GM19438 (cell line): Measurements from ENCODE around the gene CFAP69.
"Not testable (repeated sequence)": the region's sequence is repeated elsewhere in the genome, so short reads cannot be mapped to it uniquely, and the experiment has no call there.

Experiments used
- ATAC-seq: cut with Tn5 transposase; IDR thresholded peaks from one replicate; pipeline ENCODE4 v1.9.1; 2021; ENCODE audit warnings: low read depth; ENCODE audit not compliant: unreplicated experiment

Gene CFAP69

DNA sequence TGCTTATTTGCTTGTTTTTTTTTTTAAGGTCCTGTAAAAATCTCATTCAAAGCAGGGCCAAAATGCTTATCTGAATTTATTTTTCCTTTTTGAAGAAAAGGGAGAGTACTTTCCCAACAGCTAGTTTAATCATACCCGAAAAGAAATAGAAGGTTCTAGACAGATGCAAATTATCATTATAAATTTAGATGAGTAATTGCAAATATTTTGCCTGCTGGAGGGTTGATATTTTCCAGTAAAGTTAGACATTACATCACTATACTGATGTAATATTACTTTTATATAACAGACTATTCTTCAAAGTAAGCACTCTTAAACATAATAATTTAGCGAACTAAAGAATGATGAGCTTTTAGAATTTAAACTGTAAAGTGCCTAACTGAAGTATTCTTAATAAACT is 14.1 kb upstream of the CFAP69 start:
- no peak for ATAC-seq

DNA sequence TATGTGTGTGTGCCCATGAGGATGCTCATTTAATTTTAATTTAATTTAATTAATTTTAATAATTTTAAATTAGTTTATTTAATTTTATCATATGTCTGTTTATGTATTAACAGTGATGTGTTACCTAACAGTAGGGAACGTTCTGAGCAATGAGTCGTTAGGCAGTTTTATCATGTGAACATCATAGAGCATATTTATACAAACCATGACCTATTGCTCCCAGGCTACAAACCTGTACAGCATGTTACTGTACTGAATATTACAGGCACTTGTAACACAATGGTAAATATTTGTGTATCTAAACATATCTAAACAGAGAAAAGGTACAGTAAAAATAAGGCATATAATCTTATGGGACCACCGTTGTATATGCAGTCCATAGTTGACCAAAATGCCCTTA is 13.7 kb upstream of the CFAP69 start:
- ATAC-seq = no peak

DNA sequence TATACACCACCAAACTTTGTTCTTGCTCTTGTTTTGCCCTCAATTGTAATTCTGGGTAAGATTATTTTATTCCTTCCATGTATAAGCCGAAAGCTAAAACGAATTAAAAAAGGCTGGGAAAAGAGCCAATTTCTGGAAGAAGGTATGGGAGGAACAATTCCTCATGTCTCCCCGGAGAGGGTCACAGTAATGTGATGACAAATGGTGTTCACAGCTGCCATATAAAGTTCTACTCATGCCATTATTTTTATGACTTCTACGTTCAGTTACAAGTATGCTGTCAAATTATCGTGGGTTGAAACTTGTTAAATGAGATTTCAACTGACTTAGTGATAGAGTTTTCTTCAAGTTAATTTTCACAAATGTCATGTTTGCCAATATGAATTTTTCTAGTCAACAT is 12.5 kb upstream of the CFAP69 start:
- no peak for ATAC-seq

DNA sequence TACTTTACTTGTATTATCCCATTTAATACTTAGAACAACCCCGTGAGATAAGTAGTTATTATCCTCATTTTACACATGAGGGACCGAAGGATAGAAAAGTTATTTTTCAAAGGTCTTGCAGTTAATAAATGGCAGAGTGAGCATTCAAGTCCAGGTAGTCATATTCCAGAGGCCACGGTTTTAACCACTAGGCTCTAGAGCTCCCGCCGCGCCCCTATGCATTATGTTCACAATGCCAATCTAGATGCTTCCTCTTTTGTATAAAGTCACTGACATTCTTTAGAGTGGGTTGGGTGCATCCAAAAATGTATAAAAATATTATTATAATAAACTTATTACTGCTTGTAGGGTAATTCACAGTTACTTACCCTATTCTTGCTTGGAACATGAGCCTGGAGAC is 11.4 kb upstream of the CFAP69 start:
- ATAC-seq = no peak

DNA sequence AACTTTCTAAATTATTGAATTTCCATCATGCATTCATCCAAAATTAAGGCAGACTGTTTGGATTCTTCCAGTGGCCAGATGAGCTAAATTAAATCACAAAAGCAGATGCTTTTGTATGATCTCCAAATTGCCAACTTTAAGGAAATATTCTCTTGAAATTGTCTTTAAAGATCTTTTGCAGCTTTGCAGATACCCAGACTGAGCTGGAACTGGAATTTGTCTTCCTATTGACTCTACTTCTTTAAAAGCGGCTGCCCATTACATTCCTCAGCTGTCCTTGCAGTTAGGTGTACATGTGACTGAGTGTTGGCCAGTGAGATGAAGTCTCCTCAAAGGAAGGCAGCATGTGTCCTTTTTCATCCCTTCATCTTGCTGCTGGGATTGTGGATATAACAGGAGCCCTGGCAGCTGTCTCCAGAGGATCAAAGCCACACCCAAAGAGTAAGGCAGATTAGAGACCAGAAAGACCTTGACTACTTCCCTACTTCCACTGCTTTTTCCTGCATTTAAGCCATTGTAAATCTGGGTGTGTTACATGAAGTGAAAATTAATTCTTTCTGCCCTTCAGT is 8.2 kb upstream of the CFAP69 start:
- ATAC-seq = no peak

DNA sequence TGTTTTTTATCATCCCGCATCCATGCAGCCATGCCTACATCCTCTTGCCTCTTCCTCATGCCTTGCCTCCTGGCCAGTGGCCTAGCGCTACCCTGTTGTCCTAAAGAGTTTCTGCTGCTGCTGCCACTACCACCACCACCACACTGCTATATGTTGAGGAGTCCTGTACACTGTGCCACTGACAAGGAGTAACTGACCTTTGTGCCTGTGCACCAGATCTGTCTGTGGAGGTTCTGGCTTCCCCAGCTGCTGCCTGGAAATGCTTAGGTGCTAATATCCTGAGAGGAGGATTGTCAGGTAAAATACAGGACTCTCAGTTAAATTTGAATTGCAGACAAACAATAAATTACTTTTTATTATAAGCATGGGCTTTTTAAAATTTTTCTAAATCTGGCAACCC is 7.0 kb upstream of the CFAP69 start:
- no peak for ATAC-seq

DNA sequence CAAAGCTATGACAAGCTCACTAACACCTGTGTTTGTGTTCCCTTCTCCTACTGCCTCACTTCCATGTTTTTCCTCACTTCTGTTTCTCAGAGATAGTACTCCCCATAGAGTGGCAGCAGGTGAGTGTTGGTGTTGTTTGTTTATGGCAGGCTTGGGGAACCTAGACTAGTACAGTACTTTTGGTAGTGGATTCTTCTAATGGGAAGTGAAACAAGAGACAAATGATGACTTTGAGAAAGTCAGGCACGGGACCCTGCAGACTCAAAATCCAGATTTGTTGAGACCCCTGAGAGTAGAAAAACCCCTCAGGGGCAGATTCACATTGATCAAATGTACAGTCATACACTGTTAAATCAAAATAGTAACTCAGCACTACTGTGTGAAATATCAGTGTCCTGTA is 6.4 kb upstream of the CFAP69 start:
- ATAC-seq = no peak

DNA sequence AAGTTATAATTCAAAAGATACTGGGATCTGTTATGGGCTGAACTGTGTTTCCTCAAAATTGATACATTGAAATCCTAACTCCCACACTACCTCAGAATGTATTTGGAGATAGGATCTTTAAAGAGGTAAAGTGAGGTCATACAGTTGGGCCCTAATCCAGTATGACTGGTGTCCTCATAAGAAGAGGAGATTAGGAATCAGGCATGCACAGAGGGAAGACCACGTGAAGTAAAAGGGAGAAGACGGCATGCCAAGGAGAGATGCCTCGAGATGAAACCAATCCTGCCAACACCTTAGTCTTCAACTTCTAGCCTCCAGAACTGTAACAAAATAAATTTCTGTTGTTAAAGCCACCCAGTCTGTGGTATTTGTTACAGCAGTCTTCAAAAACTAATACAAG is 5.9 kb upstream of the CFAP69 start:
- ATAC-seq = no peak

DNA sequence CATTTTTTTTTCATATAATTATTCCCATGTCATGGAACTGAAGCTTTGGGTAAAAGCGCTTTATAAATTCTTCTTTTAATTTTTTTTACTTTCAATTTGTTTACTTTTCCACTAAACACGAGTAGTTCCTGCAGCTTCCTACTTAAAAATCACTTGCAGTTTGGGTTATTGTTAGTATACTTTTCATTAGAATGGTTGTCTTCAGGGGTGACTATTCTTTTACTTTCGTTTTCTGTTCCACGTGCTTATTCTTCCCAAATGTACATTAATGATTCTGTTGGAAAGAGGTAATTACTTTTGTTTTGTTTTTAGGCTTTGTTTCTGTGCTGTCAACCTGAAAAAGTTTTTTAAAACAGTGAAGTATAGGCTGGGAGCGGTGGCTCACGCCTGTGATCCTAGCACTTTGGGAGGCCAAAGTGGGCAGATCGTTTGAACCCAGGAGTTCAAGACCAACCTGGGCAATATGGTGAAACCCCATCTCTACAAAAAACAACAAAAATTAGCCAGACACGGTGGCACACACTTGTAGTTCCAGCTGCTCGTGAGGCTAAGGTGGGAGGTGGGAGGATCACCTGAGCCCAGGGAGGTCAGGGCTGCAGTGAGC is 5.2 kb upstream of the CFAP69 start:
- ATAC-seq = no peak

DNA sequence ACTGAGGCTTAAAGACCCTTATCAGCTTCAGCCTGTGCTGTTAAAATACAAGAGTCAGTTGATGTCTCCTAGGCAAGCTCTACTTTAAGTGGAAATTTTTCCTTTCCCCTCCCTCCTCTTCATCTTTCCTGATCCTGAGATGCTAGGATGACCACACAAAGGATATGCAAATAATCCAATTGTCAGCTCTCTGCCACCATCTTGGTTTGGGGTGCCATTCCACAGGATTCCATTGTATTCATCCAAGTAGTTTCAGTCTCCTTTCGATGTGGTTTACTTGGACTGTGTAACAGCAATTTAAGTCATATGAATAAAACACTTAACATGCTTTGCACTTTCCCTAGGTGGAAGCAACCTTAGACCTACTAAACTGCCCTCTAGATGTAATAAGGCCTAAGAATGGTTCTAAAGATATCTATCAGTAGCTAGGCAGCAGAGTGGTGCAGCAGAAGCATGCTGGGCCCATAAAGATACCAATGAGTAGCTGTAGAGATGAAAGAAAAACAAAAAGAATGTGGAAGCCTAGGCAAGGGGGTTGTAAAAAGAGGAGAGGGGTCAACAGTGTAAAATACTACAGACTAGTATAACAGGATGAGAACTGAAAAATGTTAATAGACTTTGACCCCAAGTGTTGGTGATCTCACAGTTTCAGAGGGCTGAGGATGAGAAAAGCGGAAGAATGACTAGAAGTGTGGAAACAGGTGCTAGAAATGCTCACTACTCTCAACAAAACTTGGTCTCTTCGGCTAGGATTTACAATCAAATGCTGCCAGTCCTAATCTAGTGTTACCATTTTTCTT is 2.4 kb upstream of the CFAP69 start:
- peak; percentile 55 for ATAC-seq

DNA sequence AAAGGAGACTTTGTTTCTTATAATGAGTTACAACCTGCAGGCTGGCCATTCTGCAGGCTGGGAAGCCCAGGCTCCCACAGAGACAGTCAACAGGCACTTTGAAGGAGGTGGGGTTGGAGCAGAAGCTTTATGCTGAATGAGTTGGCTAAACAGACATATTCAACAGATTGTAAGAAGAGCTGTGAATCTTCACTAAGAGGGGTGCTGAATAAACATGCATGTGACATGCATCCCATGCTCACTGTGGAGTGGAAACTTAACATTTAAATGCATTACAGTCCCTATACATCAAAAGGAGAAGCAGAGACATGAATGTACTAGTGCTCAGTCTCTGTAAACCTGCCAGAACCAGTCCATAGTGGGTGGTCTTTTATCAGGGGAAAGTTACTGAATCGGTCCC is 1.4 kb upstream of the CFAP69 start:
- ATAC-seq = no peak

DNA sequence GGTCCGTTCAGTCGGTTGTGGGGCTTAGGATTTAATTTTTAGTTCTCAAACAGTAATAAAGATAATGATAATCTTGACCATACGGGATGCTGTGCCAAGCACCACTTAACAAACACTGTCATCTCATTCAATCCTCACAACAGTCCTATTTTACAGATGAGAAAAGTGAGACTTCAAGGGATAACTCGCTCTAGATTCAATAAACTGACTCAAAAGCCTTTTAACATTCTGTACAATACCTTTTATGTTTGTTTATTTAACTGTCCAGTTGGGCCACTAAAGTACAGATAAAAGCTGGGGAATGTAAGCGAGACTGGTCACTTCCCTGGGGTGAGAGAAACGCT is 437 bp upstream of the CFAP69 start:
- ATAC-seq = no peak

DNA sequence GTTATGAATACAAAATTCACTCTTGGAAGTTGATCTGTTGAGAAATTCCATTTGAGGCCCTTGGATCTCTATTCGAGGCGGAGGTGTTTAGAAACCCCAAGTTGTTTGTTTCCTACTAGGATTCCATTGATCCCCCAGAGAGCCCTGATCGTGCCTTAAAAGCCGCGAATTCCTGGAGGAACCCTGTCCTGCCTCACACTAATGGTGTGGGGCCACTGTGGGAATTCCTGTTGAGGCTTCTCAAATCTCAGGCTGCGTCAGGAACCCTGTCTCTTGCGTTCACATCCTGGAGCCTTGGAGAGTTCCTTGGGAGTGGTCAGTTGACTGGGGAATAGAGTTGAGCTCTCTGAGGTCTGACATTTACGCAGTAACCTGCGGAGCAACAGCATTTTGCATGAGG is 1.2 kb downstream of the CFAP69 start:
- no peak for ATAC-seq

DNA sequence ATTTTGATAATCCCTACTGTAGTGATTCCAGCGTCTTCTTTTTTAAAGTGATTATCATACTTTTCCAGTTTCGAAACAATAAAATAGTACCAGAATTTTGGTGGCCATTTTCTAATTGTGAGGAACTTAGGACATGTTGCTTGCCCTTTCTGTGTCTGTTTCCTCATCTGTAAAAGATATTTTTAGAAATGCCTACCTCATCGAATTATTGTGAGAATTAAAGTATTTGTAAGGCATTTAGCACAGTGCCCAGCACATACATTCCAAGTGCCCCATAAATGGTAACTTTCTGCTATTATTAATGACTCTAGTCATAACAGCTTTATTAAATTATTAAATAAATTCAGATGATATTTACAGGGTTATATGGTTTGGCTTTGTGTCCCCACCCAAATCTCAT is 3.7 kb downstream of the CFAP69 start:
- no peak for ATAC-seq

DNA sequence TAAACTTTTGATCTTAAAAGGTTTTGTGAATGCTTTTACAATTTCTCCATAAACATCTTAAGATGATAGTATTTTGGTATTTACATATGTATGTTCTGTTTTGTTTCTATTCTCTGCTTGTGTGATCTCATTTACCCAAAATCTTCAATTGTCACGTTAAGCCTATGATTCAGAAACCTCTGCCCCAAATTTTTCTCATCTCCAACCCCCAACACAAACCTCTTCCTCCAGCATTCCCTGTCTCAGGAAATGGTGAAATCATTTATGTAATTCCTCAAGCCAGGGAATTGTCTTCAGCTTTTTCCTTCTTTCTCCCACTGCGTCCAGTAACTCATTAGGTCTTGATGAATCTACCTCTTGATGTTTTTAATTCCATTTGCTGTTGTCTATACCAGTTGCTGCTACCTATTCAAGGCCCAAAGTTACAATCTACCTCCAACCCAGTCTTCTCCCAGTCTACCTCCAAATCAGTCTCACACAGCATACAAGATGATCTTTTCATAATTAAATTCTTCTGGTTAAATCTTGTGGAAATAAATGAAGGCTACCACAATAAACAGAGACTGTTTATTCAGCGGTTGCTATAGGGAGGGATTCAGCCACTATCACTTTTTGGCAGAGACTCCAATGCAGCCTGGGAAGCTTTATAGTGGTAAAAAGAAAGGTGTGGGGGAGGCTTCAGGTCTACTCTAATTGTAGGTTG is 5.8 kb downstream of the CFAP69 start:
- no peak for ATAC-seq

DNA sequence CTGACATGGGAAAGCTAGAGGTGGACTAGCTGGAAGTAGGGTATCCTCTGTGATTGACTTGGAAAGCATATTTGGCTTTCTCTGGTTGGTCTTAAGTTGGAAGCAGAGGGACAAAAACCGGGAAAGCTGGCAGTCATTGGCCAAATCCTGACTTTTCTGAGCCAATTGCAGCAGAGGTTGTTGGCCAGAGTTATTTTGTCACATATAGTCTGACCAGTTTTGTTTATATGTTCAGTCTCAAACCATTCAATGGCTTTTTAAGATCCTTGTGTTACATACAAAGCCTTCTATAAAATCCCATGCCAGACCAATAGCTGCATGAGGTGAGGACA is 6.3 kb downstream of the CFAP69 start:
- ATAC-seq = no peak

DNA sequence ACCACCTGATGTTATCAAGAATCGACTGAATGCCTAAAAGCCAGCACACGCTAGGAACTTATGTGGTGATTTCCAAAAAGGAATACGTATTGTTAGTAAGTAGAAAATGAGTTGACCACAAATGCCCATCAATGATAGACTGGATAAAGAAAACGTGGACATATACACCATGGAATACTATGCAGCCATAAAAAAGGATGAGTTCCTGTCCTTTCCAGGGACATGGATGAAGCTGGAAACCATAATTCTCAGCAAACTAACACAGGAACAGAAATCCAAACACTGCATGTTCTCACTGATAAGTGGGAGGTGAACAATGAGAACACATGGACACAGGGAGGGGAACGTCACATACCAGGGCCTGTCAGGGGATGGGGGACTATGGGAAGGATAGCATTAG is 11.0 kb downstream of the CFAP69 start:
- ATAC-seq = not testable (repeated sequence)

DNA sequence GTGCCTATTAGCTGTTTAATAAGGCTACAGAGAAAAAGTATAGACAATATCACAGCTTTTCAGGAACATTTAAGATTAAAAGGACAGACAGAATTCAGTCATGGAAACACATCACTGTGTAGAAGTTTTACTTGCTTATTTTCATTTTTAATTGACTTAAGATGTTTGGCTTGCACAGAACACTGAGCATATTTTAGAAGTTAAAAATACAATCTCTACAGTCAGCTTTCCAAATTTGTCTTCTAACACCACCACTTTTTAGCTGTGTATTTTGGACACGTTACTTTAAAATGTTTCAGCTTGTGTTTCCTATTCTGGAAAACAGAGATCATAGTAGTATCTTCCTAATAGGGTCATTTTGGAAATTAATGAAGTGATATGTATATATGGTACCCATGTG is 11.8 kb downstream of the CFAP69 start:
- no peak for ATAC-seq

DNA sequence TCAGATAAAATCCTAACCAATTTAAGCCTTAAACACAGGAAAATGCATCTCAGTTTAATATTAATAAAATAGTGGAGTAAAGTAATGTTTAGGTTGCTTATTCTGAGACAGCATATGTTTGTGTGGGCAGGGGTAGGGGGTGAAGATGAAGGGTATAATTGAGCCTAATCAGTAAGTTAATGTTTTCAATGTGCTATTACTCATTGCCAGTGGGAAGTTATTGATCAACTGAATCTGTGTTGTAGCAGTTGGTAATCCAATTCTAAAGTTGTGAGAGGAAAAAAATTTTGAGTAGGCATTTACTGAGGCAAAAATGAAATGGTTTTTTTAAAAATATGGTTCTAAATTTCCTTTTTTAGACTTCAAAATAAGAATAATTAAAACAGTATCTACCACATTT is 16.5 kb downstream of the CFAP69 start:
- ATAC-seq = no peak

DNA sequence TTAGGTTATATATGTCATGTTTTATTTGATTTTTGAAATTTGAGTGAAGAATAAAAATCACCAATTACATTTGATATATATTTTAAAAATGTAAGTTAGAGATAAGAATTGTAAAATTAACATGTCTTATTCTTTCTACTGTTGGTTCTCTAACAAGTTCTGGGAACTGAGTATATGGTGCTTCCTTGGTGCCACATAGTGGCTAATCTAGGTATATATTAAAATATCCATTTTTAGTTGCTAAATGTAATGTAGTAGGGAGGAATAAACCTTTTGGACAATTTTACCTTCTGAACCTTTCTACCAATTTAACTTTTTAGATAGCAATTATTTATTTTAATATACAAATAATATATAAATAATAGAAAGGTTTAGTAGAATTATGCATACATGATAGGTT is 17.5 kb downstream of the CFAP69 start:
- ATAC-seq = peak; percentile 90

DNA sequence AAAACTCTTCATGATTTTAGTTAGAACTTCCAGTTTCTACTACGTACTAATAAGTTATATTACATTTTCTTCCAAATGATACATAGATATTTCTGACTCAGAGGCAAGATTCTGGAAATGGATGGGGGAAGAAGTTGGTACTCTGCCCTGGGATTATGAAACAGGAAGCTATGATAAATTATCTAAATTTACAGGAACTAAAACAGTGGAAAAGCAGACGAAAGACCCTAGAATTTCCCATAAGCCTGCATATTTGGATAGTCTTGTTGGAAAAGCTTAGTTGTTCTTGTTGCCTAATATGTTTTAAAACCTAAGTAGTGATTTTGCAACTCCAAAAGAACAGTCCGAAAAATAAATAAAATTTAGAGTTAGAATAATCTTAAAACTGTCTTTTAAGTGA is 21.8 kb downstream of the CFAP69 start:
- ATAC-seq = no peak
